ENCODE measurements around the gene FBXO10. TPM values are rescaled to one million over a fixed set of nuclear protein-coding genes. Genes with fewer than 3 reads are reported as not detected.
A peak's percentile ranks its signal among the peaks of the same experiment; 100 is the strongest.
"Not testable (repeated sequence)": the region's sequence is repeated elsewhere in the genome, so short reads cannot be mapped to it uniquely, and the experiment has no call there.

Gene FBXO10
- total RNA-seq, 1 donor from 2014 or later, result 18.5 TPM

DNA sequence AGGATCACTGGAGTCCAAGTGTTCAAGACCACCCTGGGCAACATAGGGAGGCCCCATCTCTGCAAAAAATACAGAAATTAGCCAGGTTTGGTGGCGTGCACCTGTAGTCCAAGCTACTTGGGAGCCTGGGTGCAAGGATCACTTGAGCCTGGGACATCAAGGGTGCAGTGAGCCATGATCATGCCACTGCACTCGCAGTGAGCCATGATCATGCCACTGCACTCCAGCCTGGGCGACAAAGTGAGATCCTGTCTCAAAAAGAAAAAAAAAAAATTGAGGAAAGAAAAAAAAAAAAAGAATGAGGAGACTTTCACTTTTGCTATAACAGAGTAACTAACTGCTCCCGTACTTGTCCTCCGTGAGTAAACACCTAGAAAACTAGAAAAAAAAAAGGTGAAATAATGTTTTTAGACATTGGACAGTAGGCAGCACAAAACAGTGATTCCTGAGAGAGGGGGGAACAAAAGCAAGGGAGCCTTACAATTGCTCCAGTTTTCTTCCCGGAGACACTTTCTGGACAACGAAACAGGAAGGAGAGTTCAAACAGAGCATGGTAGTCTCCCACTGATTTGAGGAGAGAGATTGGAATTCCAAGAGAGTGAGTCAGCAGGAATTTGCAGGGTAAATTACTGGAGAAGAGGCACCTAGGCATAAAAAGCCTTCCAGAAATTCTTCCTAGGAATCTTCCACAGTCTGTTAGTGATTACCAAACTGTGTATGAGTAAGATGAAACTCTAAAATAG, 104.1 kb downstream of the FBXO10 start:
- TF ChIP-seq, protein P1, sequence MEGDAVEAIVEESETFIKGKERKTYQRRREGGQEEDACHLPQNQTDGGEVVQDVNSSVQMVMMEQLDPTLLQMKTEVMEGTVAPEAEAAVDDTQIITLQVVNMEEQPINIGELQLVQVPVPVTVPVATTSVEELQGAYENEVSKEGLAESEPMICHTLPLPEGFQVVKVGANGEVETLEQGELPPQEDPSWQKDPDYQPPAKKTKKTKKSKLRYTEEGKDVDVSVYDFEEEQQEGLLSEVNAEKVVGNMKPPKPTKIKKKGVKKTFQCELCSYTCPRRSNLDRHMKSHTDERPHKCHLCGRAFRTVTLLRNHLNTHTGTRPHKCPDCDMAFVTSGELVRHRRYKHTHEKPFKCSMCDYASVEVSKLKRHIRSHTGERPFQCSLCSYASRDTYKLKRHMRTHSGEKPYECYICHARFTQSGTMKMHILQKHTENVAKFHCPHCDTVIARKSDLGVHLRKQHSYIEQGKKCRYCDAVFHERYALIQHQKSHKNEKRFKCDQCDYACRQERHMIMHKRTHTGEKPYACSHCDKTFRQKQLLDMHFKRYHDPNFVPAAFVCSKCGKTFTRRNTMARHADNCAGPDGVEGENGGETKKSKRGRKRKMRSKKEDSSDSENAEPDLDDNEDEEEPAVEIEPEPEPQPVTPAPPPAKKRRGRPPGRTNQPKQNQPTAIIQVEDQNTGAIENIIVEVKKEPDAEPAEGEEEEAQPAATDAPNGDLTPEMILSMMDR (conservative IDR thresholded peaks at IDR 0.05), result no peak

GRCh38 chr9:37468620-37469019, 107.6 kb downstream of the FBXO10 start:
- H3K27ac Mint-ChIP-seq, result no peak overlapping the region
- no peaks in the 10 kb centered on the region for H3K9me3 Mint-ChIP-seq
- DNase-seq (ENCODE audit: extremely low spot score, unreplicated experiment), result no peak
- no peak overlapping the region for H3K4me3 Mint-ChIP-seq
- H3K27me3 Mint-ChIP-seq, result no peaks in the 10 kb centered on the region
- TF ChIP-seq, protein P1 (conservative IDR thresholded peaks at IDR 0.05), result no peak
- H3K36me3 Mint-ChIP-seq, result peaks cover 4% of the 10 kb centered on the region
- H3K4me1 Mint-ChIP-seq (ENCODE audit: unreplicated experiment), result peaks cover 20% of the 10 kb centered on the region

More for the DNA sequence above, 104.1 kb downstream of the FBXO10 start:
- H3K9me3 Mint-ChIP-seq, result no peaks in the 10 kb centered on the region
- no peak for DNase-seq (ENCODE audit: extremely low spot score, unreplicated experiment)
- peak overlapping the region; percentile 85 for H3K4me3 Mint-ChIP-seq
- peaks cover 14% of the 10 kb centered on the region for H3K4me1 Mint-ChIP-seq (ENCODE audit: unreplicated experiment)
- no peaks in the 10 kb centered on the region for H3K36me3 Mint-ChIP-seq
- peak overlapping the region; percentile 92 for H3K27ac Mint-ChIP-seq
- H3K27me3 Mint-ChIP-seq, result peaks cover 4% of the 10 kb centered on the region

DNA sequence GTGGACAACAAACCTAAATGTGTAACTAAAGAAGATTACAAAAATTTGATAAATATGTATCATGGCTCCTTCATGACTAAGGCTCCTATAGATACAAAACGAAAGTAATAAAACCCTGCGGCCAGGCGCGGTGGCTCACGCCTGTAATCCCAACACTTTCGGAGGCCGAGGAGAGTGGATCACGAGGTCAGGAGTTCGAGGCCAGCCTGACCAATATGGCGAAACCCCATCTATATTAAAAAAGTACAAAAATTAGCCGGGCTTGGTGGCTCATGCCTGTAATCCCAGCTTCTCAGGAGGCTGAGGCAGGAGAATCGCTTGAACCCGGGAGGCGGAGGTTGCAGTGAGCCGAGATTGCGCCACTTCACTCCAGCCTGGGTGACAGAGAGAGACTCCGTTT, 108.7 kb downstream of the FBXO10 start:
- not testable (repeated sequence) for H3K27ac Mint-ChIP-seq; H3K36me3 Mint-ChIP-seq; H3K27me3 Mint-ChIP-seq; H3K9me3 Mint-ChIP-seq; H3K4me3 Mint-ChIP-seq; DNase-seq (ENCODE audit: extremely low spot score, unreplicated experiment)
- peaks cover 28% of the 10 kb centered on the region for H3K4me1 Mint-ChIP-seq (ENCODE audit: unreplicated experiment)

DNA sequence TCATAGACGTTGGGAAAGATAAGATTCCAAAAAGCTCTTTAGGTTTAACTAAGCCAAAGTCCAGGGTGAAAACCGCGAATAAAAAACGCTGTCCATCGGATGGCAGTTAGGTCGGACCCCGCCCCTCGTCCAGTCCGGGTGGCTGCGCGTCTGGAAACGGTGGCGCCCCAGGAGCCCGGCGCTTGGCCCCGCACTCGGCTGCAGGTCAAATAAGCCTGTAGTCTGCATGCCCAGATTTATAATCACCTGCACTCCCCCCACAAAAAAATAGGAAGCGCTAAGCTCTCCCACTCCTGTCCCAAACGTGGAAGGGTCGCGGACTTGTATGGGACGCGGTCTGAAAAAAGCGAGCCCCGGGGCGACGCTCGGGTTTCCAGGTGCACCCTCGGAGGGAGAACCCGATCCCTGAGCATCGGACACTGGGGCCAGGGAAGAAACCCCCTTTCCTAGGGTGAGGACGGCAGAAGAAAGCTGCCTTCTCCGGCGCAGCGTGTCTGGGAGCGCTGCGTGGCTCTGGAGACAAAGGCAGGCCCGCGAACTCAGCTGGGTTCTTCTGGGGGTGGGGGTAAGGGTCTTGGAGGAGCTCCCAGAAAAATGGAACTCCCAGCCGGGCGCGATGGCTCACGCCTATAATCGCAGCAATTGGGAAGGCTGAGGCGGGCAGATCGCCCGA, 110.0 kb downstream of the FBXO10 start:
- Mint-ChIP-seq H3K9me3 (no peaks in the 10 kb centered on the region), H3K27me3 (no peaks in the 10 kb centered on the region)
- peak; percentile 87 for DNase-seq (ENCODE audit: extremely low spot score, unreplicated experiment)

DNA sequence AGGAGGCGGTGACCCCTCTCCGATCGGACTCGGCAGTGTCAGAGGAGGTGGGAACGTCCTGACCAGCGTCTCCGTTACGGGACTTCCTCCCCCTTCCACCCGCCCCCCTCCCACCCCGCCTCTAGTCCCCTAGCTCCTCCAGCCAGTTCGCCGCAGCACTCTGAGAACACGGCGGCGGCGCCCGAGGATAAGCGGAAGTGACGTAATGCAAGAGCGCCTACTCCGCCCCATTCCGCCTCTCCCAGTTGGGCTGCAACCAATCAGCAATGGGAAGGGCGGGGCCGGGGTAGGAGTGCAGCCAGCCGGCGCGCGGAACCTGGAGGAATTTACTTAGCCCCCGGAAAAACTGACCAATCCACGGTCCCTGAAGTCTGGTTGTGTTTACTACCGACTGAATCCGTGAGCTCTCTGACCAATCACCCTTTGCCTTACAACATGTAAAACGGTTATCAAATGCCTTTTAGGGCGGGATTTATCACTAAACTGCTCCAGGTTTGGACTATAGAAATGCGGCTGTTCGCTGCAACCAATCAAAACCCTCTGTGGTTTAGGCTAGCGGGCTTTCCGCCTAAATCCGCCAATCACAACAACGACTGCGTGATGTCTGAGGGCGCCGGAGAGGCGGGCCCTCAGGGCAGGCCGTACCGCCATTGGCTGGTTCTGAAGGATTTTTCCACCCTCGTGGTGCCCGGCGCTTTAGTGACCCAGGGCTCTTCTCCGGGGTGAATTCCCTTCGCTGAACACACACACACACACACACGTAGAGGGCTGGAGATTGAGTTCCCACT, 110.7 kb downstream of the FBXO10 start, which contains the start of gene ZBTB5:
ZBTB5 (minus strand) TSS at position 202 of the 788 bp plus-strand sequence. CDS start 22,899 bp downstream, outside the sequence.
- DNase-seq (ENCODE audit: extremely low spot score, unreplicated experiment), result peak; percentile 97
- Mint-ChIP-seq H3K27me3 (no peaks in the 10 kb centered on the region), H3K36me3 (peaks cover 20% of the 10 kb centered on the region), H3K4me3 (peak within 1 kb of the TSS; percentile 96), H3K4me1 (ENCODE audit: unreplicated experiment) (peaks cover 27% of the 10 kb centered on the region), H3K9me3 (no peaks in the 10 kb centered on the region), H3K27ac (peak within 1 kb of the TSS; percentile 99)
- TF ChIP-seq, protein P1 (conservative IDR thresholded peaks at IDR 0.05), result no peak

More for the DNA sequence above, 110.0 kb downstream of the FBXO10 start:
- peak overlapping the region; percentile 96 for H3K4me3 Mint-ChIP-seq
- H3K4me1 Mint-ChIP-seq (ENCODE audit: unreplicated experiment), result peaks cover 23% of the 10 kb centered on the region
- TF ChIP-seq, protein P1 (conservative IDR thresholded peaks at IDR 0.05), result no peak
- H3K27ac Mint-ChIP-seq, result peak overlapping the region; percentile 99
- peaks cover 16% of the 10 kb centered on the region for H3K36me3 Mint-ChIP-seq
